HEK293T (cell line): ENCODE results near the gene LEFTY1.

ENCODE experiments used
- CTCF ChIA-PET: fragments of 350-600 bp; formaldehyde crosslinking; extraction: SDS; loops from one replicate; lab custom pipeline; 2021; ENCODE audit warnings: antibody characterized with exemption, inconsistent platforms; lab: Yijun Ruan, JAX
- POLR2A ChIA-PET: fragments of 350-600 bp; formaldehyde crosslinking; extraction: SDS; loops from one replicate; lab custom pipeline; 2020; ENCODE audit warnings: antibody characterized with exemption, inconsistent platforms; lab: Yijun Ruan, JAX
- DNase-seq: peaks from one replicate; pipeline ENCODE4 v3.0.0; 2012; ENCODE audit warnings: mixed read lengths; ENCODE audit errors: extremely low spot score
- ARNT ChIP-seq: fragments of 450-650 bp; IDR thresholded peaks from 2 replicates; pipeline ENCODE4 v1.6.1; 2017; ENCODE audit warnings: mild to moderate bottlenecking
- BHLHE40 ChIP-seq: fragments of 450-650 bp; IDR thresholded peaks from 2 replicates; pipeline ENCODE4 v1.6.1; 2016; ENCODE audit warnings: mild to moderate bottlenecking, moderate library complexity, borderline replicate concordance
- CTBP1 ChIP-seq: fragments of 450-650 bp; IDR thresholded peaks from 2 replicates; pipeline ENCODE4 v1.6.1; 2016; ENCODE audit warnings: borderline replicate concordance
- ELF4 ChIP-seq: fragments of 450-650 bp; IDR thresholded peaks from 2 replicates; pipeline ENCODE4 v1.6.1; 2017; ENCODE audit warnings: antibody characterized with exemption
- FOXA1 ChIP-seq: fragments of 450-650 bp; IDR thresholded peaks from 2 replicates; pipeline ENCODE4 v1.6.1; 2016; ENCODE audit warnings: mild to moderate bottlenecking
- FOXK2 ChIP-seq: fragments of 450-650 bp; IDR thresholded peaks from 2 replicates; pipeline ENCODE4 v1.6.1; 2016; ENCODE audit warnings: mild to moderate bottlenecking
- FOXM1 ChIP-seq: fragments of 450-650 bp; IDR thresholded peaks from 2 replicates; pipeline ENCODE4 v1.6.1; 2017; ENCODE audit warnings: mild to moderate bottlenecking, borderline replicate concordance
- HDGF ChIP-seq: fragments of 450-650 bp; IDR thresholded peaks from 2 replicates; pipeline ENCODE4 v1.6.1; 2017; ENCODE audit warnings: antibody characterized with exemption, borderline replicate concordance
- L3MBTL2 ChIP-seq: fragments of 450-650 bp; conservative IDR thresholded peaks from 2 replicates; pipeline ENCODE4 v1.6.1; 2016; ENCODE audit warnings: mild to moderate bottlenecking
- LEF1 ChIP-seq: fragments of 450-650 bp; IDR thresholded peaks from 2 replicates; pipeline ENCODE4 v1.6.1; 2017; ENCODE audit warnings: mild to moderate bottlenecking, borderline replicate concordance
- NFRKB ChIP-seq: fragments of 450-650 bp; IDR thresholded peaks from 2 replicates; pipeline ENCODE4 v1.6.1; 2016; ENCODE audit warnings: mild to moderate bottlenecking, moderate library complexity
- SP1 ChIP-seq: fragments of 450-650 bp; IDR thresholded peaks from 2 replicates; pipeline ENCODE4 v1.6.1; 2017
- SUZ12 ChIP-seq: fragments of 450-650 bp; IDR thresholded peaks from 2 replicates; pipeline ENCODE4 v1.6.1; 2016; ENCODE audit warnings: mild to moderate bottlenecking
- TARDBP ChIP-seq: fragments of 450-650 bp; IDR thresholded peaks from 2 replicates; pipeline ENCODE4 v1.6.1; 2016
- ZNF384 ChIP-seq: fragments of 450-650 bp; IDR thresholded peaks from 2 replicates; pipeline ENCODE4 v1.6.1; 2016
- TF ChIP-seq, protein P1 (sequence below): fragments of 450-650 bp; IDR thresholded peaks from 2 replicates; pipeline ENCODE4 v1.6.1; 2016

The LEFTY1 gene

DNA sequence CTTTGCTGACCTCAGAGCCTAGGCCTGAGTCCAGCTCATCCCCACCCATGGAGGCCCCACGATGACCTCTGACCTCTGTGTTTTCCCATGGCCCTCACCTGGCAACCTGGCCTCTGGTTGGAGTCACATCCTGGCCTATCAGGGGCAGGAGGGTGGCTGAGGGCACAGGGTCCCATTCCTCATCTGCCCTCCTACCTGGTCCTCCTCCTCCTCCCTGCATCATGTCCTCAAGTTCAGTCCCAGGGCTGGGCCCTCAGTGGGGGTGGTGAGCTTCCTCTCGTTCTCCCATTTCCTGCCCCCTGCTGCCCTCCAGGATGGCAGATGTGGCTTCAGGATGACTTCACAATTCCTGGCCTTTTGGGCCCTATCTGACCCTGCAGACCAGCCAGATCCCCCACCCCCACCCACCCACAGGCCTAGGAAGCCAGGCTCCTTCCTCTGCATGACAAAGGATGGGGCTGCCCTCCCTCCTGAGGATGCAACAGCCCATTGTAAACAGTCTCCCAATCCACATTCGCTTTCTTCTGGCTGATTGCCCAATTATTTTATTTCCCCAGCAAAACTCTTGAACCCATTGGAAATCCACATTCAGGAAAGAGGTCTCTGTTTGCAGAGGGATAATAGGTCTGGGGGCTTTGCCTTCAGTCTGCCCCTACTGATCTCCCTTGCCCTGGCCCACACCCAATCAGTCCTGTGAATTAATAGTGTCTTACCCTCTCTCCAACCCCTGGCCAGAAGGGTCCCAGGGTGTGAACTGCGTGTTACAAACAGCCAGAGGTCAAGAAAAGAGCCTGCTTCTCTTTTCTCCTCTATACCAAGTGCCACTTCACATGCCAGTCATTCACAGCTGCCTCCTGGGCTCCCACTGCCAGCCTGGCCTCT is 10.3 kb upstream of the LEFTY1 start:
- no peak for TF ChIP-seq SUZ12
- no peak for TF ChIP-seq BHLHE40
- no peak for TF ChIP-seq HDGF
- TF ChIP-seq ELF4 = no peak
- TF ChIP-seq TARDBP = no peak
- no peak for TF ChIP-seq NFRKB
- DNase-seq = no peak
- ChIA-PET POLR2A (interaction anchor here (0.7 to 2.8 kb wide), 2 partner anchors 17 to 35 kb away, joined by 3 to 16 read pairs; partner anchors contain the start of gene TMEM63A), CTCF (interaction anchor here (0.6 kb wide), 1 partner anchor 232 kb away, joined by 4 read pairs; no protein-coding TSS in a partner anchor)

DNA sequence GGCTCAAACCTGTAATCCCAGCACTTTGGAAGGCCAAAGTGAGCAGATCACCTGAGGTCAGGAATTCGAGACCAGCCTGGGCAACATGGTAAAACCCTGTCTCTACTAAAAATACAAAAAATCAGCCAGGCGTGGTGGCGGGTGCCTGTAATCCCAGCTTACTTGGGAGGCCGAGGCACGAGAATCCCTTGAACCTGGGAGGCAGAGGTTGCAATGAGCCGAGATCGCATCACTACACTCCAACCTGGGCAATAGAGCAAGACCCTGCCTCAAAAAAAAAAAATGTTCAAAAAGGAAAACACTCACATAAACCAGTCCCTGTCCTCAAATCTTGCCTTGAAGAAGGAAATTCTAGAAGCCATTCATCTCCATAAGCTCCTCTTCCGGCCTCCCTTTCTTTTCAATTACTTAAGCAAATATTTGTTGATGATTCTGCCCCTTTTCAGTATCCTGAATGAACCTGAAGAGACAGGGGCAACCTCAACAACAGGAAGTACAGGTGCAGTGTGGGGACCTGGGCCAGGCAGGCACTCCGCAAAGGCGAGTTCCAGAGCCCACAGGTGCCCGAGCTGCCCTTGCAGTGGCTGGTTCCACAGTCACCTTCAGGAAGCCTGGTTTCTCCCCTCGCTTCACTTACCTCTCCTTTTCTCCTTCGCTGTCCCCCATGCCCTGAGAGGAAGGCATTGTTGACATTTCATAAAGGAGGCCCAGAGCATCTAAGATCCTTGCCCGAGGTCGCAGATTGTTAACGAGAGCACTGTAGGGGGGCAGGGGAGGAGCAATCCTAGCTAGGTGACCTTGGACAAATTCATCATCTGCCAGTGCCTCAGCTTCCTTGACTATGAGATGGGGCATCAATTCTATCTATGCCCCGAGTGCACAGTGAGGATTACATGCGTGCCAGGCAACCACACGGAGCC is 8.9 kb upstream of the LEFTY1 start:
- ChIA-PET CTCF (interaction anchor here (0.9 kb wide), 1 partner anchor 423 kb away, joined by 3 read pairs; no protein-coding TSS in a partner anchor), POLR2A (interaction anchor here (0.6 to 2.8 kb wide), 6 partner anchors 8 to 59 kb away, joined by 3 to 16 read pairs (median 3); partner anchors contain the start of genes LEFTY1 and TMEM63A)
- TF ChIP-seq CTBP1 = no peak
- no peak for TF ChIP-seq NFRKB
- TF ChIP-seq L3MBTL2 = no peak
- TF ChIP-seq ARNT = no peak
- TF ChIP-seq BHLHE40 = no peak
- TF ChIP-seq, protein P1, sequence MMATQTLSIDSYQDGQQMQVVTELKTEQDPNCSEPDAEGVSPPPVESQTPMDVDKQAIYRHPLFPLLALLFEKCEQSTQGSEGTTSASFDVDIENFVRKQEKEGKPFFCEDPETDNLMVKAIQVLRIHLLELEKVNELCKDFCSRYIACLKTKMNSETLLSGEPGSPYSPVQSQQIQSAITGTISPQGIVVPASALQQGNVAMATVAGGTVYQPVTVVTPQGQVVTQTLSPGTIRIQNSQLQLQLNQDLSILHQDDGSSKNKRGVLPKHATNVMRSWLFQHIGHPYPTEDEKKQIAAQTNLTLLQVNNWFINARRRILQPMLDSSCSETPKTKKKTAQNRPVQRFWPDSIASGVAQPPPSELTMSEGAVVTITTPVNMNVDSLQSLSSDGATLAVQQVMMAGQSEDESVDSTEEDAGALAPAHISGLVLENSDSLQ = no peak
- no peak for TF ChIP-seq ELF4
- TF ChIP-seq SP1 = no peak
- DNase-seq = no peak

DNA sequence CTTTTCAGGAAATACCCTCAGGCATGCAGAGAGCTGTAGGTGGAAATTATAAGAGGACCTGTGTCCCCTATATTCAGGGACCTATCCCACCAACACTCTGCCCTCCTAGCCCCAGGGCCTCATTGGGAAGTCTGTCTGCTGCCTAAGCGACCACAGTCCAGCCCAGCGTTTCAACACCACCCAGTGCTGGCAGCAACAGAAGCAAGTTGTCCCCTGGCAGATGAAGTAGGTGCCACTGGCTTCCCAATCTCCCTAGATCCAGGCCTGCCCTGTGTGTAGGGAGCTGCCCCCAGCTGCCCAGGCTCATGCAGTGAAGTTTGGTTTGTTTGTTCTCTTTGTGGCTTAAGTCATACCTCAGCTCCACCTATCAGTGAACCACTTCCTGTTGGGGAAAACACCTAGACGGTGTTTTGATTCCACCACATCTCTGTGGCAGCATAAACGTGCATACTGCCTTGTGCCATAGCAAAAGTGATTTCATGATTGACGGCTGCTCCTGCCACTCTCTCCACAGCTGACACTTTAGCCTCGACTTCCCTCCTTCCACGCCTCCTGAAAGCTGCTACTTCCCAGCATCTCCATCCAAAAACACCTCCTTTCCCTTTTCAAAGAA is 8.1 kb upstream of the LEFTY1 start:
- ChIA-PET POLR2A (interaction anchor here (0.9 to 2.8 kb wide), 5 partner anchors 8 to 60 kb away, joined by 3 to 16 read pairs (median 3); partner anchors contain the start of genes LEFTY1 and TMEM63A), CTCF (interaction anchor here (0.9 kb wide), 1 partner anchor 423 kb away, joined by 3 read pairs; no protein-coding TSS in a partner anchor)
- DNase-seq = no peak
- no peak for TF ChIP-seq SUZ12
- TF ChIP-seq ZNF384 = no peak
- TF ChIP-seq ARNT = no peak
- TF ChIP-seq FOXK2 = no peak
- no peak for TF ChIP-seq FOXM1
- TF ChIP-seq NFRKB = no peak
- TF ChIP-seq, protein P1 = no peak; the same call in 1 of the 2 replicates
- TF ChIP-seq HDGF = no peak
- no peak for TF ChIP-seq FOXA1
- no peak for TF ChIP-seq L3MBTL2
- TF ChIP-seq TARDBP = no peak
- TF ChIP-seq BHLHE40 = no peak
- TF ChIP-seq LEF1 = no peak
- TF ChIP-seq CTBP1 = no peak
- TF ChIP-seq SP1 = no peak
- TF ChIP-seq ELF4 = no peak

DNA sequence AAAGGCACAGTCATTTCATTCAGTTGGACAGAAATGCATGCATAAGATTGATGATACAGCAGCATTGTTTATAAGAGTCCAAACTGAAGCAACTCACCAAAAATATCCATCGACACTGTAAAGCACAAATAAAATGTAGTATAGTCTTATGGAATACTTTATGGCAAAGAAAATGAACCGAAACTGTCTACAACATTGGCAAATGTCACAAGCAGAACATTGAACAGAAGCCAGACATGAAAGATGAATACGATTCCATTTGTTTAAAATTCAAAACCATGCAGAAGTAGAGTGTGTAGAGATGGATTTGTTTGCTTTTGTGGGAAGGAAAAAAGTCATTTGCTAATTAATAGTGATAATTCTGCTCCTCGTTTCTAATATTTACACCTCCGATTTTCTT is 7.5 kb upstream of the LEFTY1 start:
- POLR2A ChIA-PET = interaction anchor here (0.9 to 2.8 kb wide), 3 partner anchors 7 to 14 kb away, joined by 3 to 16 read pairs (median 3); partner anchors contain the start of genes LEFTY1 and TMEM63A
- CTCF ChIA-PET = no interaction called here
- no peak for TF ChIP-seq NFRKB
- TF ChIP-seq CTBP1 = no peak
- no peak for TF ChIP-seq ELF4
- no peak for TF ChIP-seq BHLHE40
- no peak for TF ChIP-seq ZNF384
- no peak for TF ChIP-seq HDGF
- TF ChIP-seq, protein P1 = no peak
- TF ChIP-seq FOXK2 = no peak
- TF ChIP-seq TARDBP = no peak
- TF ChIP-seq FOXM1 = no peak
- no peak for TF ChIP-seq LEF1
- no peak for DNase-seq

DNA sequence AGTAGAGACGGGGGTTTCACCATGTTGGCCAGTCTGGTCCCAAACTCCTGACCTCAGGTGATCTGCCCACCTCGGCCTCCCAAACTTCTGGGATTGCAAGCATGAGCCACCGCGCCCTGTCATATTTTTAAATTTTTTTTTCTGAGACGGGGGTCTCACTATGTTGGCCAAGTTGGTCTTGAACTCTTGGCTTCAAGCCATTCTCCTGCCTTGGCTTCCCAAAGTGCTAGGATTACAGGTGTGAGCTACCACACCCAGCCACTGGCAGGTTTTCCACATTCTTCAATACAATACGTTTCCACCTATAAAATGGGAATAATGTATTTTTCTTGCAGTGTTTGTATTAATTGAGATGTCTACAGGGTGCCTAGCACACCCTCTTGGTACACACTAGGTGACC is 3.4 kb upstream of the LEFTY1 start:
- no peak for DNase-seq
- ChIA-PET POLR2A (interaction anchor here (2.5 kb wide), 1 partner anchor 10 kb away, joined by 18 read pairs; the partner anchor contains the start of gene TMEM63A), CTCF (no interaction called here)
- TF ChIP-seq HDGF = no peak
- TF ChIP-seq TARDBP = no peak
- TF ChIP-seq, protein P1 = no peak
- TF ChIP-seq SP1 = no peak
- no peak for TF ChIP-seq CTBP1
- no peak for TF ChIP-seq ARNT
- TF ChIP-seq FOXK2 = no peak
- TF ChIP-seq L3MBTL2 = no peak
